ENCODE measurements around the gene MTCL1. TPM values are rescaled to one million over a fixed set of nuclear protein-coding genes. Genes with fewer than 3 reads are reported as not detected.

The MTCL1 gene
- total RNA-seq, 1 experiment from 2014 or later: 55.4 TPM

GRCh38 chr18:8726963-8727705, 21.8 kb downstream of the MTCL1 start:
- in situ Hi-C loops (cut with HindIII; ENCODE audit: low pct_unique_long_range_greater_than_20kb, low sequenced_read_pairs): no loop called here
- DNase-seq (ENCODE audit: low read depth): no peak

GRCh38 chr18:8730080-8730827, 24.9 kb downstream of the MTCL1 start:
- in situ Hi-C loops (cut with HindIII; ENCODE audit: low pct_unique_long_range_greater_than_20kb, low sequenced_read_pairs): no loop called here
- DNase-seq (ENCODE audit: low read depth): peak; percentile 79

DNA sequence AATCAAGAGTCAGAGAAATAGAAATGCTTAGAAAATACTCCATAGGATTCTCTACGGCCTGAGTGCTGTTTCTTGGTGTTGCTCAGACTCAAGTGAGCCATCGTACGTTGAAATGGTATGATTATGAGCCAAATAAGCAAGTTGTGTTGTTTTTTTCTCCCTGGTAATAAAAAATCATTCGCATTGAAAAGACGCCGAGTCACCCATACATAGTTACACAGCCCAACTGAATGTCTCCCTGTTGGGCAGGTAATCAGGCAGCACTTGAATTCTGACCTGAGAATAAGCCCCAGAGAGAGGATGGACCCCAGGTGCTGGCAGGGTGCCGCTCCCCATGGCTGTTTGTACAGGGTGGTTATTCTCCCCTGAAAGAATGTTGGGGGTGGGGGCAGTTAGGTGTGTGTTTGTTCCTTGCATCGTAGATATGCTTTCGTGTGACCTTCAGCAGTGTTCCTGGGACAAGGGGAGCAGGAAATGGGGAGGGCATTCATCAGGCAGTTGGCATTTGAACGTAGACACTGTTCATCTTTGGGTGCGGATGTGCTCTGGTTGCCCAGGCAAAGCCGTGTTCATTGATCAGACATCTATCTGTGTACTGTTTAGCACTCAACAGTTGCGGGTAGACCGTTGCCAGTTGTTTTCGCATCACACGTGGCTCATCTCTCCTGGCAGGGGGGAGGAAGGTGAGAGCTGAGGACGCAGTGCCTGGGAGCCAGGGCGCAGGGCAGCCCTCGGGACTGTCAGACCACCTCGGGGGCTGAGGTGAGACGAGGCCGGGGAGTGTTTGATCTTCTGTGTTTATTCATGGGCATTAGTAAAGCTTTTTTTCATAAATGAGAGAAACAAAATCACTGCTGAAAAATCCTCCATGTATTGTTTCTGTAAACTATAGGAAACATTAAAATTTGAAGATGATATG, 27.3 kb downstream of the MTCL1 start:
- no peak for DNase-seq (ENCODE audit: low read depth)
- in situ Hi-C loops (cut with HindIII; ENCODE audit: low pct_unique_long_range_greater_than_20kb, low sequenced_read_pairs): no loop called here

- DNase-seq (ENCODE audit: low read depth): no peak
- in situ Hi-C loops (cut with HindIII; ENCODE audit: low pct_unique_long_range_greater_than_20kb, low sequenced_read_pairs): no loop called here
Observed at GRCh38 chr18:8734496-8734895, 29.1 kb downstream of the MTCL1 start.

DNA sequence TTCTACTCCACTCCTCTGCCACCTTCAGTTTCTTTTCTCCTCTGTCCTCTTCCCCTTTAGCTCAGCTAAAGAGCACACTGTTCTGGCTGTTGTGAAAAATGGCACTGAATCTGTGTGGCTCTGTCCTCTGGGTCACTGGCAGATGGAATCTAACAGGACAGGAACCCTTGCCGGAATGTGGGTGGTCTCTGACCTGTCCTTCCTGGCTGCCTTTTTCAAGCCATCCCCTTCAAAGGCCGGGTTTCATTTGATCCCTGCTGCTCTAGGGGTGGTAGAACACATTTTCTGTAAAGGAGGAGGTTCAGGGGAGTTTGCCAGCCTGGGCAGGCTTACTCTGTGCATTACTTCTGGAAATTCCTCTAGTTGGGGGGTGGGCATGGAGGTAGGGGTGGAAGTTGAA, 29.9 kb downstream of the MTCL1 start:
- in situ Hi-C loops (cut with HindIII; ENCODE audit: low pct_unique_long_range_greater_than_20kb, low sequenced_read_pairs): no loop called here
- DNase-seq (ENCODE audit: low read depth): no peak

DNA sequence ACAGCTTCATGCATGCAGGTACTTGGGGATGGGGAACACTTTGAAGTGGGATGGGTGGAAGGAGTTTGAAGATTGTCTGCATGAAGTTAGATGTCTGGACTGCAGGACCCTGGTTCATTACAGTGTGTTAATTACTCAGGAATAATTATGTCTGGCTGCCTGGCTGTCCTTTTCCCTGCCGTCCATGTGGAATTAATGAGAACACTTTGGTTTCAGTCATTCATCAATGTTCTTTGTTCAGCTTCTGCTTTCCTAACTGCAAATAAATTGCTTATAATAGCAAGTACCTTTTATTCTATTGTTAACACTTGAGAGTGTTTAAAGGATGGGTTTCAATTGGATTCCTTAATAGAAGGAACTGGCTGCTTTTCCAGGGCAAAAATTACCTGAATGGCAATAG, 35.8 kb downstream of the MTCL1 start:
- no peak for DNase-seq (ENCODE audit: low read depth)
- in situ Hi-C loops (cut with HindIII; ENCODE audit: low pct_unique_long_range_greater_than_20kb, low sequenced_read_pairs): no loop called here

- in situ Hi-C loops (cut with HindIII; ENCODE audit: low pct_unique_long_range_greater_than_20kb, low sequenced_read_pairs): no loop called here
- no peak for DNase-seq (ENCODE audit: low read depth)
Observed at GRCh38 chr18:8741532-8741931, 36.2 kb downstream of the MTCL1 start.

GRCh38 chr18:8742387-8743361, 37.3 kb downstream of the MTCL1 start:
- DNase-seq (ENCODE audit: low read depth): no peak
- in situ Hi-C loops (cut with HindIII; ENCODE audit: low pct_unique_long_range_greater_than_20kb, low sequenced_read_pairs): no loop called here

GRCh38 chr18:8744038-8744437, 38.7 kb downstream of the MTCL1 start:
- in situ Hi-C loops (cut with HindIII; ENCODE audit: low pct_unique_long_range_greater_than_20kb, low sequenced_read_pairs): no loop called here
- no peak for DNase-seq (ENCODE audit: low read depth)

GRCh38 chr18:8744656-8745055, 39.3 kb downstream of the MTCL1 start:
- in situ Hi-C loops (cut with HindIII; ENCODE audit: low pct_unique_long_range_greater_than_20kb, low sequenced_read_pairs): no loop called here
- DNase-seq (ENCODE audit: low read depth): no peak

GRCh38 chr18:8745355-8746014, 40.1 kb downstream of the MTCL1 start:
- in situ Hi-C loops (cut with HindIII; ENCODE audit: low pct_unique_long_range_greater_than_20kb, low sequenced_read_pairs): no loop called here
- DNase-seq (ENCODE audit: low read depth): no peak

- in situ Hi-C loops (cut with HindIII; ENCODE audit: low pct_unique_long_range_greater_than_20kb, low sequenced_read_pairs): no loop called here
- peak; percentile 89 for DNase-seq (ENCODE audit: low read depth)
Observed at GRCh38 chr18:8747440-8747937, 42.1 kb downstream of the MTCL1 start.

GRCh38 chr18:8749492-8749891, 44.1 kb downstream of the MTCL1 start:
- no peak for DNase-seq (ENCODE audit: low read depth)
- in situ Hi-C loops (cut with HindIII; ENCODE audit: low pct_unique_long_range_greater_than_20kb, low sequenced_read_pairs): no loop called here

DNA sequence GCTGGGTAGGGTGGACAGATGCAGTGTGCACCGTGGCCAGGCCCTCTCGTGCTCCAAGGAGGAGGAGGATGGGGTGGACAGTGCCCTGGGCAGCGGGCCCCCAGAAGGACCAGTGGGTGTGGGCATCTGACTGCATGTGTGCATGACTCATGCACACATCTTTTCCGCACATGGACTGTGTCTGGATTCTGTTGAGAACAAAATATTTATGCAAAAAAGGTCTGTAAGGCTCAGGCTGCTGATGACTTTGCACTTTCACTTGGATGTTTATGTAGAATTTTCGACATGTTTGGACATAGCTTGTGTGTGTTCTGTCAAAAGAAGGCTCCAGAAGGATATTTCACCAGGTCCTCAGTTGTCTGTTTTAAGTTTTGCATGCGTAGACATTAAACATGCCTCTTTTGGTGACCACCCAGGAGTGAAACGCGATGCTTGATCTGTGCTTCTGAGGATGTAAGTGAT, 45.6 kb downstream of the MTCL1 start:
- in situ Hi-C loops (cut with HindIII; ENCODE audit: low pct_unique_long_range_greater_than_20kb, low sequenced_read_pairs): no loop called here
- DNase-seq (ENCODE audit: low read depth): peak; percentile 77

DNA sequence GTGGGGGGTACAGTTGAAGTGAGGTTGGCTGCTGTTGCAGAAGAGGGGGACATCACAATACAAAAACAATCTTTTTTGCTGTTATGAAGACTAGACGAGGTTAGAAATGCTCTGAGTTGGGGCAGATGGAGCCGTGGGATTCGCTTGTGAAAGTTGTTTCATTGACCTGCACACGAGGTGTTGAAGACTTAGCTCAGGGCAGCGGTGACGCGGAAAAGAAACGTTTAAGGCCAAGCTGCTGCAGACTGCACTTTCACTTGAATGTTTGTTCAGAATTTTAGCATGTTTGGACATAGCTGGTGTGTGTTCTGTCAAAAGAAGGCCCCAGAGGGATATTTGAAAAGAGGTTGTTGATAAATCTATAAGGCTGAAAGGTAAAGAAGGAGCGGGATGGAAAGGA, 46.3 kb downstream of the MTCL1 start:
- in situ Hi-C loops (cut with HindIII; ENCODE audit: low pct_unique_long_range_greater_than_20kb, low sequenced_read_pairs): no loop called here

GRCh38 chr18:8752329-8752728, 47.0 kb downstream of the MTCL1 start:
- DNase-seq (ENCODE audit: low read depth): no peak
- in situ Hi-C loops (cut with HindIII; ENCODE audit: low pct_unique_long_range_greater_than_20kb, low sequenced_read_pairs): no loop called here

More for the DNA sequence above, 46.3 kb downstream of the MTCL1 start:
- DNase-seq (ENCODE audit: low read depth): no peak
